ENCODE data around the gene CCDC87. TPM values are rescaled to one million over a fixed set of nuclear protein-coding genes. Genes with fewer than 3 reads are reported as not detected.
"Not testable (repeated sequence)": the region's sequence is repeated elsewhere in the genome, so short reads cannot be mapped to it uniquely, and the experiment has no call there.

CCDC87 gene
- total RNA-seq, 1 donor from 2014 or later: 0.41 TPM

DNA sequence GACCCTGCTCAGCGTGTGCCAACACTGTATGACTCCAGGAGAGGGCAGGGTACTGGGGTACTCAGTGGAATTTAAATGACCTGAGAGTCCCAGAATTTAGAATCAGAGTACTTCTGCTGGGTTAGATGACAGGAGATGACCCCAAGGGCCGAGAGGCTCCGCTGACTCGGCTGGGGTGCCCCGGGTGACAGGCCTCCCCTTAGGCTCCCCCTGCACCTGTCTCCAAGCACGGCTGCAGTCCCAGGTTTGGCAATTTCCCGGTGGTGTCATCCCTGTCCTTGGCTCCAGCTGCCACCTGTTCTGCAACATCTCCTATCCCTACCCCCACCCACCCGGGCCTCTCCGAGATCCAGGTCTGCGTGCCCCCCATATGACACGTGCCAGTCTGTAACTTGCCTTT, 44.8 kb downstream of the CCDC87 start:
- Histone ChIP-seq H3K4me1 (peaks cover 36% of the 10 kb centered on the region), H3K27ac (replicated peaks) (no peak overlapping the region), H3K4me3 (no peak overlapping the region), H3K9me3 (replicated peaks) (no peaks in the 10 kb centered on the region), H3K36me3 (peaks cover 6% of the 10 kb centered on the region), H3K27me3 (ENCODE audit: low read depth) (no peaks in the 10 kb centered on the region)
- DNase-seq: no peak
- TF ChIP-seq CTCF (IDR thresholded peaks at IDR 0.05; ENCODE audit: borderline replicate concordance): no peak
- intact Hi-C loops (cut with micrococcal nuclease): no loop called here

DNA sequence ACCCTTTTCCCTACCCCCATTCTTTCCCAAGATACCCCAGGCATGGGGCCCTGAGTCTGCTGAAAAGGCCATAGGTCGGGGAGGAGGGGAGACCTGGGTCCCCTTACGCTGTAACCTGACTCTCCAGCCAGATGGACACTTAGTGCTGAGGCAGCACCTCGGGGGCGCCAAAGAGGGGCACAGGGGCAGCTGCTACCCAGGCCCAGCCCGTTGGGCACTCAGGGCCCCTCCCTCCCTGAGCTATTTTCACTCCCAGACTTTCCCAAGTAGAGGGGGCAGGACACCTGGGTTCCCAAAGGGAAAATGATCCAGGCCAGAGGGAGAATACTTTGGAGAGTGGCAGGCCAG, 45.2 kb downstream of the CCDC87 start:
- H3K27ac ChIP-seq (replicated peaks): no peak overlapping the region
- DNase-seq: no peak
- no peak overlapping the region for H3K4me3 ChIP-seq
- TF ChIP-seq CTCF (IDR thresholded peaks at IDR 0.05; ENCODE audit: borderline replicate concordance): no peak
- H3K27me3 ChIP-seq (ENCODE audit: low read depth): no peaks in the 10 kb centered on the region
- intact Hi-C loops (cut with micrococcal nuclease): no loop called here
- H3K36me3 ChIP-seq: peaks cover 10% of the 10 kb centered on the region
- peaks cover 36% of the 10 kb centered on the region for H3K4me1 ChIP-seq
- H3K9me3 ChIP-seq (replicated peaks): no peaks in the 10 kb centered on the region

DNA sequence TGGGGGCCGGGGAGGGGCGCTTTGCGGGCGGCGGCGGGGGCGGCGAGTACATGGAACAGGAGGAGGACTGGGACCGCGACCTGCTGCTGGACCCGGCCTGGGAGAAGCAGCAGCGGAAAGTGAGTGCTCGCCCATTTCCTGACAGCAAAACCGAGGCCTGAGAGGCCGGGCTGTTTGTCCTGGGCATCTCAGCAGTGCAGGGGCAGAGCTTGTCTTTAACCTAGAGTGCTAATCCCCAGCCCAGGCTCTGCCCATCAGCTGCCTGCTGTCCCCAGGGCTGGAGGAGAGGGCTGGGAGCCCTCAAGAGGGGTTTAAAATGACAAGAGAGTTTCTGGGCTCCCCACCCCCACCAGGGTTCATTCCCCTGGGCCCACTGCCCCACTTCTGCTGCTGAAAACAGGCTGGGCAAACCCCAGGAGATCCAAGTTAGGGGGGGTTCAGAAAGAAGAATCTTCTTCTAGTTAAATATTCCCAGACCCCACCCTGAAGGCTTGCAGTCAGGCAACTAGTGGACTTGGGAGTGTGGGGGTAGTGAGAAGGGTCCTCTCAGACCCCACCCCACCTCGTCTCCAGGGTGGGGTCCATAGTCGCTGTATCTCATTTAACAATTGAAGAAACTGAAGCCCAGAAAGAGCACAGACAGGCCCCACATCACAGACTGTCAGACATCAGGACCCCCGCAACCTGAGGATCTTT, 45.7 kb downstream of the CCDC87 start:
- no peaks in the 10 kb centered on the region for H3K27me3 ChIP-seq (ENCODE audit: low read depth)
- H3K9me3 ChIP-seq (replicated peaks): no peaks in the 10 kb centered on the region
- no peak for DNase-seq
- H3K4me3 ChIP-seq: peak overlapping the region; percentile 88
- H3K27ac ChIP-seq (replicated peaks): peak overlapping the region; percentile 76
- intact Hi-C loops (cut with micrococcal nuclease): no loop called here
- no peak for TF ChIP-seq CTCF (IDR thresholded peaks at IDR 0.05; ENCODE audit: borderline replicate concordance)
- H3K4me1 ChIP-seq: peaks cover 36% of the 10 kb centered on the region
- peaks cover 14% of the 10 kb centered on the region for H3K36me3 ChIP-seq

- Histone ChIP-seq H3K36me3 (peaks cover 20% of the 10 kb centered on the region), H3K27ac (replicated peaks) (peak within 1 kb of the TSS; percentile 76), H3K4me1 (peaks cover 36% of the 10 kb centered on the region), H3K4me3 (peak within 1 kb of the TSS; percentile 88), H3K9me3 (replicated peaks) (no peaks in the 10 kb centered on the region), H3K27me3 (ENCODE audit: low read depth) (no peaks in the 10 kb centered on the region)
- intact Hi-C loops (cut with micrococcal nuclease): no loop called here
- DNase-seq: peak; percentile 33
- no peak for TF ChIP-seq CTCF (IDR thresholded peaks at IDR 0.05; ENCODE audit: borderline replicate concordance)
Measured at GRCh38 chr11:66546368-66546965, 46.4 kb downstream of the CCDC87 start, which contains the start of gene ACTN3. Gene ACTN3, plus strand, starts transcription at chr11:66546903. Its CDS starts 35 bp downstream, at chr11:66546938.

GRCh38 chr11:66545701-66546367, 47.0 kb downstream of the CCDC87 start, which contains the start of gene ZDHHC24:
Gene ZDHHC24, minus strand, starts transcription at chr11:66546048. Its CDS starts 45 bp downstream, at chr11:66546003.
- intact Hi-C loops (cut with micrococcal nuclease): no loop called here
- Histone ChIP-seq H3K4me3 (peak within 1 kb of the TSS; percentile 88), H3K36me3 (peaks cover 27% of the 10 kb centered on the region), H3K27me3 (ENCODE audit: low read depth) (no peaks in the 10 kb centered on the region), H3K27ac (replicated peaks) (peak within 1 kb of the TSS; percentile 76), H3K4me1 (peaks cover 36% of the 10 kb centered on the region), H3K9me3 (replicated peaks) (no peaks in the 10 kb centered on the region)
- peak; percentile 98 for DNase-seq
- TF ChIP-seq CTCF (IDR thresholded peaks at IDR 0.05; ENCODE audit: borderline replicate concordance): no peak

DNA sequence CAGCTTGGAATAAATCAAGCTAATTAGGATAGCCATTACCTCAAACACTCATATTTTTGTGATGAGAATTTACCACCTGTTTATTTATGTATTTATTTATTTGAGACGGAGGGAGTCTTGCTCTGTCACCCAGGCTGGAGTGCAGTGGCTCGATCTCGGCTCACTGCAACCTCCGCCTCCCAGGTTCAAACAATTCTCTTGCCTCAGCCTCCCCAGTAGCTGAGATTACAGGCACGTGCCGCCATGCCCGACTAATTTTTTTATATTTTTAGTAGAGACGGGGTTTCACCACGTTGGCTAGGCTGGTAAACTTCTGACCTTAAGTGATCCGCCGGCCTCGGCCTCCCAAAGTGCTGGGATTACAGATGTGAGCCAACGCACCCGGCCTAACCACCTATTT, 47.9 kb downstream of the CCDC87 start:
- intact Hi-C loops (cut with micrococcal nuclease); H3K27ac ChIP-seq (replicated peaks); DNase-seq; H3K27me3 ChIP-seq (ENCODE audit: low read depth); H3K9me3 ChIP-seq (replicated peaks): not testable (repeated sequence)
- H3K36me3 ChIP-seq: peaks cover 31% of the 10 kb centered on the region
- H3K4me3 ChIP-seq: peak overlapping the region; percentile 88
- H3K4me1 ChIP-seq: peaks cover 36% of the 10 kb centered on the region

Data from left ventricle myocardium inferior (tissue), 1 donor.